Gastroesophageal sphincter (tissue), 4 donors: ENCODE results near the gene CCNB2. TPM values are rescaled to one million over a fixed set of nuclear protein-coding genes. Genes with fewer than 3 reads are reported as not detected.

Experiments
- ATAC-seq: fragments of 150-250 bp; one replicate; pipeline ENCODE4 v1.9.1; 2016; ENCODE audit warnings: mild to moderate bottlenecking, moderate library complexity
- H3K27ac ChIP-seq, 4 donors: fragments of 200-600 bp; sonication (generic) in 3 of 4; 1 replicate in 3 of 4; 2 replicates in 1 of 4; pipeline ENCODE4 v1.5.1; 2016 to 2019
- H3K27me3 ChIP-seq: fragments of 200-600 bp; sonication (generic); one replicate; pipeline ENCODE4 v1.5.1; 2019
- H3K36me3 ChIP-seq, 2 donors: fragments of 200-600 bp; sonication (generic); one replicate each; pipeline ENCODE4 v1.5.1; 2019; ENCODE audit warnings: control low read depth in 1 of 2
- H3K4me1 ChIP-seq, 3 donors: fragments of 200-600 bp; sonication (generic); 1 replicate in 2 of 3; 2 replicates in 1 of 3; pipeline ENCODE4 v1.5.1; 2016 to 2019; ENCODE audit warnings: control low read depth in 2 of 3
- H3K4me3 ChIP-seq, 2 donors: fragments of 200-600 bp; sonication (generic); one replicate each; pipeline ENCODE4 v1.5.1; 2019; ENCODE audit warnings: mild to moderate bottlenecking in 1 of 2, moderate library complexity in 1 of 2
- H3K9me3 ChIP-seq, 3 donors: fragments of 200-600 bp; sonication (generic); one replicate each; pipeline ENCODE4 v1.5.1; 2017 to 2019; ENCODE audit warnings: control low read depth in 2 of 3
- CTCF ChIP-seq, 4 experiments: fragments of 200-600 bp in 2 of 4; fragments of 450-650 bp in 2 of 4; sonication (generic) in 1 of 4; IDR thresholded peaks; one replicate each; pipeline ENCODE4 v1.5.1; 2017 to 2019; ENCODE audit warnings: antibody characterized with exemption in 4 of 4, mild to moderate bottlenecking in 2 of 4, moderate library complexity in 2 of 4
- EP300 ChIP-seq: sonication (generic); formaldehyde crosslinking; IDR thresholded peaks from one replicate; pipeline ENCODE4 v1.6.1; 2017; ENCODE audit warnings: antibody characterized with exemption, mild to moderate bottlenecking
- POLR2A ChIP-seq, 2 donors: fragments of 450-650 bp; IDR thresholded peaks; one replicate each; pipeline ENCODE4 v1.6.1; 2017; ENCODE audit warnings: antibody characterized with exemption in 2 of 2, mild to moderate bottlenecking in 2 of 2, moderate library complexity in 1 of 2
- POLR2AphosphoS5 ChIP-seq: sonication (generic); formaldehyde crosslinking; IDR thresholded peaks from one replicate; pipeline ENCODE4 v1.6.1; 2017; ENCODE audit warnings: antibody characterized with exemption
- WGBS, 2 donors: methylation state at CpG; one replicate each; pipeline ENCODE4 v1.1.5; 2018; ENCODE audit warnings: low coverage in 1 of 2; 5-methylcytosine and 5-hydroxymethylcytosine counted together
- total RNA-seq, 4 donors: library from RNA; depleted of rRNA; stranded (reverse); fragments of >200 nt; gene quantifications; one replicate each; pipeline ENCODE4 v1.1.0, GENCODE V29; 2016

CCNB2 gene
- total RNA-seq, 4 donors from 2014 or later = 0.46 to 5.1 (median 0.93) TPM; not detected in 1

GRCh38 chr15:59074607-59075006 is 30.3 kb upstream of the CCNB2 start:
- Histone ChIP-seq H3K4me1 (no peaks in the 10 kb centered on the region), H3K36me3 (peaks cover 3 to 63% of the 10 kb centered on the region in 2 donors), H3K27ac (no peak overlapping the region), H3K27me3 (no peaks in the 10 kb centered on the region), H3K9me3 (no peaks in the 10 kb centered on the region), H3K4me3 (no peak overlapping the region)
- no CpG with 5 or more reads among the region's 1 CpG for WGBS, 2 donors
- TF ChIP-seq EP300 (no peak), POLR2A (IDR thresholded peaks at IDR 0.05) (no peak), CTCF (IDR thresholded peaks at IDR 0.05) (no peak), POLR2AphosphoS5 (no peak)
- ATAC-seq = no peak

GRCh38 chr15:59087731-59088130 is 17.2 kb upstream of the CCNB2 start:
- Histone ChIP-seq H3K27ac (no peak overlapping the region), H3K36me3 (peaks cover 8 to 86% of the 10 kb centered on the region in 2 donors), H3K4me3 (no peak overlapping the region), H3K27me3 (no peaks in the 10 kb centered on the region), H3K4me1 (no peaks in the 10 kb centered on the region), H3K9me3 (no peaks in the 10 kb centered on the region)
- 77 to 100% methylated on average over 2 of the region's 2 CpGs for WGBS, 2 donors
- TF ChIP-seq POLR2AphosphoS5 (no peak), EP300 (no peak), CTCF (IDR thresholded peaks at IDR 0.05) (no peak), POLR2A (IDR thresholded peaks at IDR 0.05) (no peak)
- no peak for ATAC-seq

GRCh38 chr15:59094077-59094476 is 10.9 kb upstream of the CCNB2 start:
- no peaks in the 10 kb centered on the region for H3K4me1 ChIP-seq
- peaks cover 10 to 92% of the 10 kb centered on the region in 2 donors for H3K36me3 ChIP-seq
- 90 to 95% methylated on average over 1 of the region's 1 CpG for WGBS, 2 donors
- TF ChIP-seq CTCF (IDR thresholded peaks at IDR 0.05) = no peak
- TF ChIP-seq POLR2A (IDR thresholded peaks at IDR 0.05) = no peak
- no peak for TF ChIP-seq POLR2AphosphoS5
- TF ChIP-seq EP300 = no peak
- H3K9me3 ChIP-seq = no peaks in the 10 kb centered on the region
- no peaks in the 10 kb centered on the region for H3K27me3 ChIP-seq
- ATAC-seq = no peak
- H3K27ac ChIP-seq = no peak overlapping the region
- H3K4me3 ChIP-seq = no peak overlapping the region

- Histone ChIP-seq H3K4me3 (no peak overlapping the region), H3K27me3 (no peaks in the 10 kb centered on the region), H3K4me1 (no peaks in the 10 kb centered on the region), H3K27ac (no peak overlapping the region), H3K36me3 (peaks cover 6 to 81% of the 10 kb centered on the region in 2 donors), H3K9me3 (no peaks in the 10 kb centered on the region)
- ATAC-seq = no peak
- TF ChIP-seq POLR2A (IDR thresholded peaks at IDR 0.05) = no peak
- no peak for TF ChIP-seq POLR2AphosphoS5
- no peak for TF ChIP-seq CTCF (IDR thresholded peaks at IDR 0.05)
- no peak for TF ChIP-seq EP300
- 74 to 81% methylated on average over 3 of the region's 3 CpGs for WGBS, 2 donors
Measured at GRCh38 chr15:59096429-59096828, 8.5 kb upstream of the CCNB2 start.

GRCh38 chr15:59099162-59099685 is 5.7 kb upstream of the CCNB2 start:
- no peak for TF ChIP-seq POLR2AphosphoS5
- 51 to 79% methylated on average over 2 of the region's 2 CpGs for WGBS, 2 donors
- no peak overlapping the region for H3K4me3 ChIP-seq
- H3K27me3 ChIP-seq = no peaks in the 10 kb centered on the region
- no peaks in the 10 kb centered on the region for H3K9me3 ChIP-seq
- no peak overlapping the region for H3K27ac ChIP-seq
- peaks cover 0 to 3% (median 0%) of the 10 kb centered on the region in 3 donors for H3K4me1 ChIP-seq
- no peak for ATAC-seq
- H3K36me3 ChIP-seq = peaks cover 0 to 55% of the 10 kb centered on the region in 2 donors
